Smooth muscle cell (in vitro differentiated cells): ENCODE measurements around the gene FXYD7. TPM values are rescaled to one million over a fixed set of nuclear protein-coding genes. Genes with fewer than 3 reads are reported as not detected.
"Not testable (repeated sequence)": the region's sequence is repeated elsewhere in the genome, so short reads cannot be mapped to it uniquely, and the experiment has no call there.

Experiments used
- DNase-seq: peaks from one replicate; lab custom pipeline; 2025; ENCODE audit not compliant: unreplicated experiment; lab: John Stamatoyannopoulos, UW
- H2AFZ ChIP-seq: fragments of 200-600 bp; sonication (generic); 2 replicates; pipeline ENCODE4 v1.6.0; 2016; ENCODE audit warnings: antibody characterized with exemption, low read depth, mild to moderate bottlenecking
- H3F3A ChIP-seq: fragments of 200-600 bp; sonication (generic); 2 replicates; pipeline ENCODE4 v1.6.0; 2017; ENCODE audit warnings: antibody characterized with exemption, low read depth
- H3K27ac ChIP-seq: fragments of 200-600 bp; sonication (generic); 2 replicates; pipeline ENCODE4 v1.5.1; 2016; ENCODE audit warnings: low read depth, mild to moderate bottlenecking
- H3K27me3 ChIP-seq: fragments of 200-600 bp; sonication (generic); 2 replicates; pipeline ENCODE4 v1.6.1; 2016; ENCODE audit warnings: low read depth, mild to moderate bottlenecking
- H3K36me3 ChIP-seq: fragments of 200-600 bp; sonication (generic); 2 replicates; pipeline ENCODE4 v1.5.1; 2016; ENCODE audit warnings: low read depth
- H3K4me1 ChIP-seq: fragments of 200-600 bp; sonication (generic); 2 replicates; pipeline ENCODE4 v1.5.1; 2016; ENCODE audit warnings: low read depth
- H3K4me2 ChIP-seq: fragments of 200-600 bp; sonication (generic); 2 replicates; pipeline ENCODE4 v1.6.0; 2016; ENCODE audit warnings: mild to moderate bottlenecking
- H3K4me3 ChIP-seq: fragments of 200-600 bp; sonication (generic); 2 replicates; pipeline ENCODE4 v1.5.1; 2016; ENCODE audit warnings: mild to moderate bottlenecking
- H3K79me2 ChIP-seq: fragments of 200-600 bp; sonication (generic); 2 replicates; pipeline ENCODE4 v1.6.0; 2016; ENCODE audit warnings: low read depth, mild to moderate bottlenecking
- H3K9ac ChIP-seq: fragments of 200-600 bp; sonication (generic); 2 replicates; pipeline ENCODE4 v1.6.0; 2016; ENCODE audit warnings: low read depth
- H3K9me3 ChIP-seq: fragments of 200-600 bp; sonication (generic); replicated peaks from 2 replicates; pipeline ENCODE4 v1.5.1; 2016; ENCODE audit warnings: low read depth
- H4K20me1 ChIP-seq: fragments of 200-600 bp; sonication (generic); 2 replicates; pipeline ENCODE4 v1.6.0; 2016; ENCODE audit warnings: low read depth
- CTCF ChIP-seq: fragments of 200-600 bp; sonication (generic); IDR thresholded peaks from 2 replicates; pipeline ENCODE4 v1.5.1; 2017; ENCODE audit warnings: borderline replicate concordance, mild to moderate bottlenecking, antibody characterized with exemption; ENCODE audit not compliant: insufficient read depth, poor library complexity, severe bottlenecking
- WGBS: methylation state at CpG from one replicate; pipeline ENCODE4 v1.1.7; 2016; ENCODE audit warnings: low lambda C conversion rate; 5-methylcytosine and 5-hydroxymethylcytosine counted together
- polyA plus RNA-seq: library from polyadenylated mRNA; unstranded; fragments of >200 nt; fragmentation: Nextera tagmentation; extraction: Ambion mirVana; gene quantifications from 2 replicates; pipeline ENCODE4 v1.2.1, GENCODE V29; 2016
- total RNA-seq: library from RNA; depleted of rRNA; stranded (reverse); fragments of >200 nt; gene quantifications from 2 replicates; pipeline ENCODE4 v1.2.3, GENCODE V29; 2014

The FXYD7 gene
- total and polyA plus RNA-seq, 2 experiments from 2014 or later = not detected

DNA sequence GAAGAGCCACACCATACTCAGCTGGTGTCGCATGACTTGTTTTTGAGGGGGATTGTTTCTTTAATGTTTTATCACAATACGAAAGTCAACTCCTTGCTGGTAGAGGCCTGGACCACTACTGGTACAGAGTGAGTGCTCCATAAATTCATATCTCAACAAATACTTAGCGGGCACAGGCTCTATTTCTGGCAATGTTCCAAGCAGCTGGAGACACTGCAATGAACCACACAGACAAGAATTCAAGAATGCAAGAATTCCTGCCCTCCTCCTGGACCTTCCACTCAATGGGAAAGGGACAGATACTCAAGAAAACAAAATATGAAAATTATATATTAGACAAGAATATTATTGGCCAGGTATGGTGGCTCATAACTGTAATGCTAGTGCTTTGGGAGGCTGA lies 6.4 kb downstream of the FXYD7 start:
- no peaks in the 10 kb centered on the region for H3K4me1 ChIP-seq
- no peaks in the 10 kb centered on the region for H3K36me3 ChIP-seq
- H3K27me3 ChIP-seq = peaks cover 9% of the 10 kb centered on the region
- no peak overlapping the region for H3K9ac ChIP-seq
- no peak for DNase-seq
- H3K9me3 ChIP-seq = no peaks in the 10 kb centered on the region
- H3K4me2 ChIP-seq = no peak overlapping the region
- H3K79me2 ChIP-seq = no peaks in the 10 kb centered on the region
- TF ChIP-seq CTCF = no peak
- no peak overlapping the region for H3K4me3 ChIP-seq
- no peak overlapping the region for H3K27ac ChIP-seq
- no peak overlapping the region for H2AFZ ChIP-seq
- no peaks in the 10 kb centered on the region for H4K20me1 ChIP-seq
- H3F3A ChIP-seq = no peaks in the 10 kb centered on the region
- 63% methylated on average over 3 of the region's 3 CpGs for WGBS

GRCh38 chr19:35150445-35150844 lies 7.4 kb downstream of the FXYD7 start:
- Histone ChIP-seq H3K27me3 (no peaks in the 10 kb centered on the region), H4K20me1 (no peaks in the 10 kb centered on the region), H3F3A (no peaks in the 10 kb centered on the region), H3K79me2 (no peaks in the 10 kb centered on the region), H3K4me3 (no peak overlapping the region), H3K9ac (no peak overlapping the region), H3K9me3 (no peaks in the 10 kb centered on the region), H3K36me3 (no peaks in the 10 kb centered on the region), H2AFZ (no peak overlapping the region), H3K4me1 (peaks cover 4% of the 10 kb centered on the region), H3K27ac (no peak overlapping the region), H3K4me2 (no peak overlapping the region)
- DNase-seq = no peak
- TF ChIP-seq CTCF = no peak
- WGBS = 74% methylated on average over 2 of the region's 2 CpGs

- no peaks in the 10 kb centered on the region for H4K20me1 ChIP-seq
- no peak overlapping the region for H3K4me3 ChIP-seq
- H3F3A ChIP-seq = no peaks in the 10 kb centered on the region
- peaks cover 5% of the 10 kb centered on the region for H3K4me1 ChIP-seq
- H3K27me3 ChIP-seq = no peaks in the 10 kb centered on the region
- 87% methylated on average over 18 of the region's 20 CpGs for WGBS
- TF ChIP-seq CTCF = no peak
- H3K27ac ChIP-seq = no peak overlapping the region
- no peaks in the 10 kb centered on the region for H3K79me2 ChIP-seq
- no peaks in the 10 kb centered on the region for H3K9me3 ChIP-seq
- DNase-seq = no peak
- H2AFZ ChIP-seq = no peak overlapping the region
- H3K4me2 ChIP-seq = no peak overlapping the region
- H3K36me3 ChIP-seq = no peaks in the 10 kb centered on the region
- H3K9ac ChIP-seq = no peak overlapping the region
Measured at GRCh38 chr19:35151273-35152065, 8.4 kb downstream of the FXYD7 start.

- not testable (repeated sequence) for H3K27ac ChIP-seq, H3K4me3 ChIP-seq, H3K9me3 ChIP-seq, DNase-seq, H2AFZ ChIP-seq, H4K20me1 ChIP-seq, H3K9ac ChIP-seq, H3K4me1 ChIP-seq, H3K79me2 ChIP-seq, H3K4me2 ChIP-seq, H3K36me3 ChIP-seq, H3K27me3 ChIP-seq, H3F3A ChIP-seq
- 83% methylated on average over 10 of the region's 10 CpGs for WGBS
Measured at GRCh38 chr19:35153129-35153522, 10.1 kb downstream of the FXYD7 start.
